Hematopoietic multipotent progenitor cell (in vitro differentiated cells): ENCODE results near the gene COL3A1. TPM values are rescaled to one million over a fixed set of nuclear protein-coding genes. Genes with fewer than 3 reads are reported as not detected.

Experiments used
- small RNA-seq: library from RNA; depleted of rRNA; stranded (forward); fragments of <200 nt; gene quantifications from one replicate; pipeline ENCODE3, GENCODE V24; 2012
- total RNA-seq: library from RNA; depleted of rRNA; stranded (reverse); fragments of >200 nt; gene quantifications from one replicate; pipeline ENCODE4 v1.2.3, GENCODE V29; 2012

Gene COL3A1
- total RNA-seq, 1 donor, result not detected

Small RNA genes within 50 kb of the gene (small RNA-seq; reads per million reads assigned to genes)
- not detected for gene MIR1245A

Other genes with a start within 250 kb of the COL3A1 start
- gene COL5A2, start 205.4 kb downstream of the COL3A1 start, total RNA-seq, result 0.54 TPM